SHP77 treated with DMSO at 0.1 percent for 48 hours (cell line): ENCODE results near the gene POLG2.
"Not testable (repeated sequence)": the region's sequence is repeated elsewhere in the genome, so short reads cannot be mapped to it uniquely, and the experiment has no call there.

Source experiments
- DNase-seq: peaks from one replicate; lab custom pipeline; 2025; lab: John Stamatoyannopoulos, UW

POLG2 gene

DNA sequence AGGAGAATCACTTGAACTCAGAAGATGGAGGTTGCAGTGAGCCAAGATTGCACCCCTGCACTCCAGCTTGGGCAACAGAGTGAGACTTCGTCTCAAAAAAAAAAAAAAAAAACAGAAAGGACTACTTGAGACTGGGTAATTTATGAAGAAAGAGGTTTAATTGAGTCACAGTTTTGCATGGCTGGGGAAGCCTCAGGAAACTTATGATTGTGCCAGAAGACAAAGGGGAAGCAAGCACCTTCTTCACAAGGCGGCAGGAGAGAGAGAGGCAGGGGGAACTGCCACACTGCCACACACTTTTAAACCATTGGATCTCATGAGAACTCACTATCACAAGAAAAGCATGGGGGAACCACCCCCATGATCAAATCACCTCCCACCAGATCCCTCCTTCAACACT, 56.9 kb downstream of the POLG2 start:
- DNase-seq: no peak

DNA sequence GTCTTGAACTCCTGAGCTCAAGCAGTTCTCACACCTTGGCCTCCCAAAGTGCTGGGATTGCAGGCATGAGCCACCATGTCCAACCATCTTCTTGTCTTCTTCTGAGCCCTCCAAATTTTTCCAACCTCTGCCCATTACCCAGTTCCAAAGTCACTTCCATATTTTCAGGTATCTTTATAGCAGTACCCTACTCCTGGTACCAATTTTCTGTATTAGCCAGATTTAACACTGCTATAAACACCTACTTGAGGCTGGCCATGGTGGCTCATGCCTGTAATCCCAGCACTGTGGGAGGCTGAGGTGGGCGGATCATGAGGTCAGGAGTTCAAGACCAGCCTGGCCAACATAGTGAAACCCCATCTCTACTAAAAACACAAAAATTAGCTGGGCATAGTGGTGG, 57.3 kb downstream of the POLG2 start:
- DNase-seq: not testable (repeated sequence)

DNA sequence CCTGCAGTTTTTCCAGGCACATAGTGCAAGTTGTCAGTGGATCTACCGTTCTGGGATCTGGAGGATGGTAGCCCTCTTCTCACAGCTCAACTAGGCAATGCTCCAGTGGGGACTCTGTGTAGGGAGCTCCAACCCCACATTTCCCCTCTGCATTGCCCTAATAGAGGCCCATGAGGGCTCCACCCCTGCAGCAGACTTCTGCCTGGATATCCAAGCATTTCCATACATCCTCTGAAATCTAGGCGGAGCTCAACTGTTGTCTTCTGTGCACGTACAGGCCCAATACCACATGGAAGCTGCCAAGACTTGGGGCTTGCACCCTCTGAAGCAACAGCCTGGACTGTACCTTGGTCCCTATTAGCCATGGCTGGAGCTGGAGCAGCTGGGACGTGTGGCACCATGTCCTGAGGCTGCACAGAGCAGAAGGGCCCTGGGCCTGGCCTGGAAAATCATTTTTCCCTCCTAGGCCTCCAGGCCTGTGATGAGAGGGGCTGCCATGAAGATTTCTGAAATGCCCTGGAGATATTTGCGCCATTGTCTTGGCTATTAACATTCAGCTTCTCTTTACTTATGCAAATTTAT, 58.8 kb downstream of the POLG2 start:
- DNase-seq: no peak

DNA sequence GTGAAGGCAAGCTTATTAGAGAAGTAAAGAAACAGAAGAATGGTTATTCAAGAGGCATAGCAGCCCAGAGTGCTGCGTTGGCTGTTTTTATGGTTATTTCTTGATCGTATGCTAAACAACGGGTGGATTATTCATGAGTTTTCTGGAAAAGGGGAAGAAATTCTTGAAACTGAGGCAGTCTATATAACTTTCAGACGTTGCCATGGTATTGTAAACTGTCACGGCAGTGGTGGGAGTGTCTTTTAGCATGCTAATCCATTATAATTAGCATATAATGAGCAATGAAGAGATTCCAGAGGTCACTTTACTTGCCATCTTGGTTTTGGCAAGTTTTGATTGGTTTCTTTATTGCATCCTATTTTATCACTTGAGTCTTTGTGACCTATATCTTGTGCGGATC, 65.3 kb downstream of the POLG2 start:
- DNase-seq: no peak

DNA sequence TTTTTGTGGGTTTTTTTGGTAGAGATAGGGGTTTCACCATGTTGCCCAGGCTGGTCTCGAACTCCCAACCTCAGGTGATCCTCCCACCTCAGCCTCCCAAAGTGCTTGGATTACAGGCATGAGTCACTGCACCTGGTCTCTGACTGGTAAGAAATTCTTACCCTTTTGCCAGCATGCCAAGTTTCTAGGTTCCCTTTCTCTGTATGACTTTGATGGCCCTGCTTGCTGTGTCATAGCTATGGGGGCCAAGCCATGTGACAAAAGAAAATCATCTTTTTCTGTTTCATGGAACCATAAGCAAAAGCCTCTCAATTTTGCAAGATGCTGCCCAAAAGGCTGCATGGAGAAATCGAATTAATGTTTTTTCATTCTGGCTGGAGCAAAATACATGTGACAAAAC, 66.8 kb downstream of the POLG2 start:
- DNase-seq: not testable (repeated sequence)

- no peak for DNase-seq
These were observed 68.4 kb downstream of the POLG2 start for GRCh38 chr17:64428406-64428805.
